A549 treated with RU486 at 1 μM for 4 hours (cell line): ENCODE data around the gene PEX5. TPM values are rescaled to one million over a fixed set of nuclear protein-coding genes. Genes with fewer than 3 reads are reported as not detected.

Experiments used
- total RNA-seq: library from RNA; stranded (reverse); fragments of 200-300 nt; extraction: Qiagen RNA extraction; gene quantifications from 5 replicates; pipeline ENCODE4 v1.2.3, GENCODE V29; 2022; ENCODE audit warnings: low read depth

The PEX5 gene
- total RNA-seq, result 27.0 to 36.0 TPM (median 31.8 TPM) in 5 replicates

DNA sequence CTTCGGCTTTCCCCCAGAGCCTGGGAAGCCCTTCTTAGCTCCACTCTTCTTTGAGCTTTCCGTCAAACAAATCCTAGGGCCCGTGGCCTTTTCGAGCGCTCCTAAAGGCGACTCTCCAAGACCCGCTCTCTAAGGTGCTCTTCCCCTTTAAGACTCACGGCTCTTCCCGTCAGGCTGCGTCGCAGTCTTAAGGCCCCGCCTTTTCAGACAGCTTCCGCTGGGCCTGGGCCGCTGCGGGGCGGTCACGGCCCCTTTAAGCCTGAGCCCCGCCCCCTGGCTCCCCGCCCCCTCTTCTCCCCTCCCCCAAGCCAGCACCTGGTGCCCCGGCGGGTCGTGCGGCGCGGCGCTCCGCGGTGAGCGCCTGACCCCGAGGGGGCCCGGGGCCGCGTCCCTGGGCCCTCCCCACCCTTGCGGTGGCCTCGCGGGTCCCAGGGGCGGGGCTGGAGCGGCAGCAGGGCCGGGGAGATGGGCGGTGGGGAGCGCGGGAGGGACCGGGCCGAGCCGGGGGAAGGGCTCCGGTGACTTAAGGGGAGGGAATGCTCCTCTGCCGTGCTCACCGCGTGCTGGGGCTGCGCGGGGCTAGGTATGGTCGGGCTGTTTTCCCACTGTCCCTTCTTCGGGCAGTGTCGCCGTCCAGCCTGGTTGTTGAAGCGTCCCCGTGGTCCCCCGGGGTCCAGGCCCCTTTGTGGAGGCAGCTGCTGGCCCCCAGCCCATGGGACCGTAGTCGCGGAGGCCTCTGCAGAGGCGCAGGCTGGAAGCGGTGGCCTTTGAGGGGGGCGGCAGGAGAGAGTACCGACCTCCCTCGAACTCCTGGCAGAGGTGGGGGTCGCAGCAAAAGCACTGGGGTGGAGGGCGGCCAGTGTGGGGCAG lies at the start of gene PEX5:
Gene PEX5 (plus strand): TSS at position 289 of the 870 bp plus-strand sequence. CDS start 692 bp downstream, outside the sequence.

Other genes with a start within 250 kb of the PEX5 start
- gene RNU7-1, start 245.9 kb upstream of the PEX5 start, total RNA-seq, result not detected in 5 replicates
- gene C12orf57, start 245.7 kb upstream of the PEX5 start, total RNA-seq, result 259 to 304 TPM (median 287 TPM) in 5 replicates
- 9.5 to 14.0 TPM (median 11.9 TPM) in 5 replicates for gene PTPN6, start 238.3 kb upstream of the PEX5 start, total RNA-seq
- 303 to 358 TPM (median 334 TPM) in 5 replicates for gene PHB2, start 219.0 kb upstream of the PEX5 start, total RNA-seq
- 61.3 to 85.1 TPM (median 67.4 TPM) in 5 replicates for gene EMG1, start 218.8 kb upstream of the PEX5 start, total RNA-seq
- gene LPCAT3, start 171.2 kb upstream of the PEX5 start, total RNA-seq, result 33.9 to 38.3 TPM (median 36.4 TPM) in 5 replicates
- 38.1 to 57.7 TPM (median 45.5 TPM) in 5 replicates for gene C1S, start 129.0 kb upstream of the PEX5 start, total RNA-seq
- 25.4 to 46.6 TPM (median 28.4 TPM) in 5 replicates for gene C1R, start 97.2 kb upstream of the PEX5 start, total RNA-seq
- 9.8 to 15.2 TPM (median 11.2 TPM) in 5 replicates for gene C1RL, start 80.5 kb upstream of the PEX5 start, total RNA-seq
- gene RBP5, start 60.8 kb upstream of the PEX5 start, total RNA-seq, result not detected in 5 replicates
- 11.3 to 15.3 TPM (median 14.5 TPM) in 5 replicates for gene CLSTN3, start 59.3 kb upstream of the PEX5 start, total RNA-seq
- not detected in 5 replicates for gene ACSM4, start 114.4 kb downstream of the PEX5 start, total RNA-seq